ENCODE results near the gene ZBTB22.

ZBTB22 gene

GRCh38 chr6:33292996-33293682 lies 24.4 kb downstream of the ZBTB22 start:
- Histone ChIP-seq H3K27me3 (no peaks in the 10 kb centered on the region), H3K36me3 (peaks cover 65% of the 10 kb centered on the region), H3K27ac (peak overlapping the region; percentile 50), H3K4me1 (ENCODE audit: control insufficient read depth in 1 of 2, insufficient read depth in 1 of 2, low read depth in 1 of 2, low read length in 1 of 2) (peaks cover 36 to 39% of the 10 kb centered on the region in 2 experiments), H3K9me3 (no peaks in the 10 kb centered on the region), H3K4me3 (ENCODE audit: low read depth in 1 of 2, low read length in 1 of 2) (no peak overlapping the region)
- no peak for TF ChIP-seq CTCF (IDR thresholded peaks at IDR 0.05)

GRCh38 chr6:33290459-33290858 lies 27.1 kb downstream of the ZBTB22 start:
- Histone ChIP-seq H3K9me3 (no peaks in the 10 kb centered on the region), H3K27ac (peak overlapping the region; percentile 78), H3K27me3 (no peaks in the 10 kb centered on the region), H3K36me3 (peaks cover 46% of the 10 kb centered on the region), H3K4me3 (ENCODE audit: low read depth in 1 of 2, low read length in 1 of 2) (peak overlapping the region in 1 of 2 experiments; percentile 98), H3K4me1 (ENCODE audit: control insufficient read depth in 1 of 2, insufficient read depth in 1 of 2, low read depth in 1 of 2, low read length in 1 of 2) (peaks cover 23 to 27% of the 10 kb centered on the region in 2 experiments)
- no peak for TF ChIP-seq CTCF (IDR thresholded peaks at IDR 0.05)

- no peak for TF ChIP-seq CTCF (IDR thresholded peaks at IDR 0.05)
- no peaks in the 10 kb centered on the region for H3K9me3 ChIP-seq
- peaks cover 23 to 27% of the 10 kb centered on the region in 2 experiments for H3K4me1 ChIP-seq (ENCODE audit: control insufficient read depth in 1 of 2, insufficient read depth in 1 of 2, low read depth in 1 of 2, low read length in 1 of 2)
These were observed 27.7 kb downstream of the ZBTB22 start for GRCh38 chr6:33289784-33290315.

GRCh38 chr6:33288921-33289783 lies 28.4 kb downstream of the ZBTB22 start, which contains the start of the genes PFDN6 and WDR46:
TSS of gene PFDN6 (plus strand) at chr6:33289601. CDS start at chr6:33289857, 256 bp downstream.
TSS of gene WDR46 (minus strand) at chr6:33289239. CDS start at chr6:33289170, 69 bp downstream.
- H3K27me3 ChIP-seq: no peaks in the 10 kb centered on the region
- peaks cover 22 to 23% of the 10 kb centered on the region in 2 experiments for H3K4me1 ChIP-seq (ENCODE audit: control insufficient read depth in 1 of 2, insufficient read depth in 1 of 2, low read depth in 1 of 2, low read length in 1 of 2)
- TF ChIP-seq CTCF (IDR thresholded peaks at IDR 0.05): peak; percentile 6
- peaks cover 33% of the 10 kb centered on the region for H3K36me3 ChIP-seq
- H3K9me3 ChIP-seq: no peaks in the 10 kb centered on the region
- peak within 1 kb of the TSS; percentile 78 for H3K27ac ChIP-seq
- H3K4me3 ChIP-seq (ENCODE audit: low read depth in 1 of 2, low read length in 1 of 2): peak within 1 kb of the TSS; percentile 98 to 99

More at GRCh38 chr6:33289784-33290315, 27.7 kb downstream of the ZBTB22 start:
- Histone ChIP-seq H3K36me3 (peaks cover 40% of the 10 kb centered on the region), H3K27ac (peak overlapping the region; percentile 78), H3K27me3 (no peaks in the 10 kb centered on the region), H3K4me3 (ENCODE audit: low read depth in 1 of 2, low read length in 1 of 2) (peak overlapping the region; percentile 98 to 99)

GRCh38 chr6:33288141-33288920 lies 29.2 kb downstream of the ZBTB22 start:
- peak overlapping the region; percentile 98 to 99 for H3K4me3 ChIP-seq (ENCODE audit: low read depth in 1 of 2, low read length in 1 of 2)
- no peaks in the 10 kb centered on the region for H3K9me3 ChIP-seq
- TF ChIP-seq CTCF (IDR thresholded peaks at IDR 0.05): no peak
- H3K36me3 ChIP-seq: peaks cover 25% of the 10 kb centered on the region
- peaks cover 22 to 23% of the 10 kb centered on the region in 2 experiments for H3K4me1 ChIP-seq (ENCODE audit: control insufficient read depth in 1 of 2, insufficient read depth in 1 of 2, low read depth in 1 of 2, low read length in 1 of 2)
- H3K27ac ChIP-seq: peak overlapping the region; percentile 78
- no peaks in the 10 kb centered on the region for H3K27me3 ChIP-seq
